Tongue (tissue), 2 donors: ENCODE data around the gene PGS1. TPM values are rescaled to one million over a fixed set of nuclear protein-coding genes. Genes with fewer than 3 reads are reported as not detected.

Source experiments
- DNase-seq: peaks from one replicate; pipeline ENCODE4 v3.0.0-alpha.2; 2015
- total RNA-seq: library from RNA; depleted of rRNA; stranded (reverse); fragments of >200 nt; gene quantifications from one replicate; pipeline ENCODE4 v1.2.3, GENCODE V29; 2014

PGS1 gene
- total RNA-seq, 1 donor from 2014 or later, result 37.7 TPM

GRCh38 chr17:78364436-78365281 lies 13.8 kb upstream of the PGS1 start:
- DNase-seq, result no peak

GRCh38 chr17:78365561-78366108 lies 12.8 kb upstream of the PGS1 start:
- peak; percentile 81 for DNase-seq

GRCh38 chr17:78366109-78366848 lies 12.2 kb upstream of the PGS1 start:
- peak; percentile 85 for DNase-seq

DNA sequence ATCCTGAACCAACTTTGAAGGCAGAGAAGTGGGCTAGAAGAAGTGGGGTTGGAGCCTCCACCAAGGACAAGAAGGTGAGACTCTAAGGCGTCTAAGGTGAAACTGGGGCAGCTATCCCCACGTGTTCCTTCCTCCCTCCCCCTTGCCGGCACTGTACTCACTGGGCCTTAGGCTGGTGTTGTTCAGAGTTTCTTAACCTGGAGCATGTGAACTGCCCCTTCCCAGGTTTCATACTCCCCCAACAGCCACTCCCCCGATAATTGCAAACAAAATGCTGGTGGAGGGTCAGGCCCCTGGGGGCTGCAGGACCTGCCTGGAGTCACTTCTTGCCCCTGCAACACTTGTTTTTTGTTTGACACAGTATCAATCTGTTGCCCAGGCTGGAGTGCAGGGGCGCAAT lies 11.3 kb upstream of the PGS1 start:
- DNase-seq, result no peak

DNA sequence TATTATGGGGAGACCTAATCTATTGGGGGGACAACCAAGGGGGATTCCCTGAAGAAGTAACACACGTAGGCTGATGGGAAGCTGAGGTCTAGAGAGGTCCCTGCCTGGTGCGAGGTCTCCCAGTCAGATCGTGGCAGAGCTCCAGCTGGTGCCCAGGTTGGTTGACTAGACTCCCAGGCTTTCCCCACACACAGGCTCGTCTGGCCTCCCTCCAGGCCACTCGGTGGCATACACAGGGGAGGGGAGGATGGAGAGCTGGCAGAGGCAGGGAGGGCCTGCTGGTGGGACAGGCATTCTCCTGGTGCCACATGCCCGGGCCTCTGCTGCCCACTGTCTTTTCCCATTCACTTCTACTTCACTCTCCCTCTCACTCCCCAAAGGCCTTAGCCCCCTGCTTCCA lies 10.1 kb upstream of the PGS1 start:
- DNase-seq, result no peak

DNA sequence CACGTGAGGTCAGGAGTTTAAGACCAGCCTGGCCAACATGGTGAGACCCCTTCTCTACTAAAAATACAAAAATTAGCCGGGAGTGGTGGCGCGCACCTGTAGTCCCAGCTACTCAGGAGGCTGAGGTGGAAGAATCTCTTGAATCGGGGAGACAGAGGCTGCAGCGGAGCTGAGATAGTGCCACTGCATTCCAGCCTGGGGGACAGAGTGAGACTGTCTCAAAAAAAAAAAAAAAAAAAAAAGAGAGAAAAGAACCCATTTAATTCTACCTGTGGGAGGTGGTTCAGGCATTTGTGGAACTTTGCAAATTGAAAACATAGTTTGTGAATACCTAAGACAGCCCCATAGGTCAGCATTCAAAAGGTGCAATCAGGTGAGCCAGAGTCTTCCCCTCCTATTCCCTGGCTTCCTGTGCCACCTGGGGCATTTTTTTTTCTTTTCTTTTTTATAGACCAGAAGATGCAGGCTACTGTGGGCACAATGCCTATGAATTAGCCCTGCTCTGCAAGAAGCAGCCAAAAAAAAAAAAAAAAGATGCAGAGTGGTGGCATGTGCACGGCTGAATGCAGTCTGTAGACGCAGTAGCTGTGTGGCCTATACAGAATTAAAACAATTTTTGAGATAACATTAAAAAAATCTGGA lies 9.5 kb upstream of the PGS1 start:
- DNase-seq, result no peak

DNA sequence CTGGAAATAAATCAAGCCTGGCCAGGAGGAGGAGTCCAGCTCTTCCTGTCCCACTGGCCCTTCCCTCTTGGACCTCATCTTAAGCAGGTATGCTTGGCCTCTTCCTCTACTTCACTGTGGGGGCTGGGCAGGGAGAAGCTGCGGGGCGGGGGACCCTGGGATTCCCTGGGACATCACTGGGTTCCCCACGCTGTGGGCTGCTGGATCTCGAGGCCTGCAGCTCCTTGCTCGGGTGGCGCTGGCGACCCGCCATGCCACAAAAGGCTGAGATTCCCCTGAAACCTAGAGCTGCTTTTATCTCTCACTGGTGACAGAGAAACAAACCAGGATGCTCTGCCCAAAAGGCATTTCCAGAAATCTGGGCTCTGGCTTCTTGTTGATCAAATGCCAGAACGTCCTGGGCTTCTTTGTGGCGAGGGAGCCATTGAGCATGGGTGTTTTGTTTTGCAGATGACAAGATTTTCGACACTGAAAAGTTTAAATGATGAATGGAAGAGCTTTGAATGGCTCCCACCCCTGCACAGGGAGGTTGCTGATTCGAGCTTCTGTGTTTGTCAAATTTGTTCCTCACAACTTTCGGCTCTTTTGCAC lies 8.6 kb upstream of the PGS1 start:
- no peak for DNase-seq

DNA sequence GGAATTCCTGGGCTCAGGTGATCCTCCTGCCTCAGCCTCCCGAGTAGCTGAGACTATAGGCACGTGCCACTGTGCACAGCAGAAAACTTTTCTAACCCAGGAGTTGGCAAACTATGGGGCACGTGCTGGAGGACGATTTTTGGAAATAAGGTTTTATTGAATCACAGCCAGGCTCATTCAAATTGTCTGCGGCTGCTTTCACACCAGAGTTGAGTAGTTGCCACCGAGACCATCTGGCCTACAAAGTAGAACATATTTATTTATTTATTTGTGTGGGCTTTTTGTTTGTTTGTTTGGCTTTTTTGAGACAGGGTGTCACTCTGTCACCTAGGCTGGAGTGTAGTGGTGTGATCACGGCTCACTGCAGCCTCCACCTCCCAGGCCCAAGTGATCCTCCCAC lies 7.4 kb upstream of the PGS1 start:
- no peak for DNase-seq

DNA sequence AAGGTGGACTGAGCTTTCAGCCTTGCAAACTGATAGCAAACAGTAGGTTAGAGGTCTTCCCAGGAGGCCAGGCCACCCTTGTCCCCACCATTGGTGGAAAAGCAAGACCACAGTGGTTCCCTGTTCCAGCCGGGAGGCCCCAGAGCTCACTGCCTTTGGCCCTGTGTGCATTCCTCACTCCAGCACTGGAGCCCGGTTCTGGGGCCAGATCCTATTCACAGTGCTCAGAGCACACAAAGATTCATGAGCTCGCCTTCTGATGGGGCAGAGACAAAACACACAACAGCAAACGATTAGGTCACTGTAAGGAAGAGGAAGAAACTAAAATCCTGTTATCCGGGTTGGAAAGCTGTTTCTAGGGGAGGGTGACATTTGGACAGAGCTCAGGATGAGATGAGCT lies 5.6 kb upstream of the PGS1 start:
- no peak for DNase-seq

GRCh38 chr17:78374189-78374588 lies 4.3 kb upstream of the PGS1 start:
- no peak for DNase-seq

- DNase-seq, result no peak
Measured at GRCh38 chr17:78374631-78375274, 3.7 kb upstream of the PGS1 start.

DNA sequence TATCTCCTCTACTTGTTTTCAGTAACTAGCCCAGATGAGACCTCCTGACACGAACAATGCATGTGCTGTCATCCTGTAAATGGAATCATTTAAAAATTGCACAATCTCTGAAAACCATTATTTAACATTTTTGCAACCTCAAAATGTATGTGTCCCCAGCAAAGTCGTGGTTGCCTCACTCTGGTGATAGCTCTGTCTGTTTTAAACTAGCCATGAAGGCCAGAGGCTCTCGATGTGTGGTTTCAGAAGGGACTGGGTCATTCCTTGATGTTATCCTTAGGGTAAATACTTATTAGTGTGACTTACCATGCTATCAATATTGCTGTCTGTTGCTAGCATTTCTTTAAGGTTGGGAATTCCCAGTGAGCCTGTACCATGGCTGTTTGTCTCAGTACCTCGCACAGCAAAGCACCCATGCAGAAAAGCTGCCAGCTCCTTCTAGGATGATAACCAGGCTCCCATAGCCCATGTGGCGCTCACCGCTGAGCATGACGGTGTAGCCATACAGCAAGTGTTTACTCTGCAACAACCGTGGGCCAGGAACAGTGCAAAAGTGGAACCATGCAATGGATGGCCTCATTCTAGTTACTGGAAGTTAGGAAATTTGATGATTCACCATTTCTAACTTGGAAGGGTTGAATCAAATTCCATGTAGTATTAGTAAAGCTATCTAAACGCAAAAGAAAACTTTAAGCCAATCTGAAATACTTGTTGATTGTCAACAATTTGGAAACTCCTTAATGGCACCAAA lies 2.9 kb upstream of the PGS1 start:
- DNase-seq, result no peak

- DNase-seq, result no peak
Measured at GRCh38 chr17:78376161-78376560, 2.3 kb upstream of the PGS1 start.

GRCh38 chr17:78377858-78378224 lies 608 bp upstream of the PGS1 start:
- no peak for DNase-seq

DNA sequence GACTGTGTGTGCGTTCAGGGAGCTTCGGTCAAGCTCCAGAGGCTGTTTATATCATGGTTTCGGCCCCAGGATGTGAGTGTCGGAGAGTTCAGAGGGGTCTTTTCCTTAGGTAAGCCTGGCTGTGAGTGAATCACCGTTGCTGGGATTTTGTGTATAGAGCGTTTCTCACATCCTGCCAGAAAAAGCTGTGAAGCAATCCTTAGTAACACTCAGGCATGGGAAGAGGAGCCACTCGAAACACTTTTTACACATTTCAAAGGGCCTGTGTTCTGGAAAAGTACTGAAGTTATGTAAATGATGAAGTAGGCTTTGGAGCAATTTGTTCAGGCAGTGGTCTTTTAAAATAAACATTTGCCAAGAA lies 662 bp downstream of the PGS1 start:
- no peak for DNase-seq

- DNase-seq, result no peak
Measured at GRCh38 chr17:78380370-78380769, 1.9 kb downstream of the PGS1 start.

DNA sequence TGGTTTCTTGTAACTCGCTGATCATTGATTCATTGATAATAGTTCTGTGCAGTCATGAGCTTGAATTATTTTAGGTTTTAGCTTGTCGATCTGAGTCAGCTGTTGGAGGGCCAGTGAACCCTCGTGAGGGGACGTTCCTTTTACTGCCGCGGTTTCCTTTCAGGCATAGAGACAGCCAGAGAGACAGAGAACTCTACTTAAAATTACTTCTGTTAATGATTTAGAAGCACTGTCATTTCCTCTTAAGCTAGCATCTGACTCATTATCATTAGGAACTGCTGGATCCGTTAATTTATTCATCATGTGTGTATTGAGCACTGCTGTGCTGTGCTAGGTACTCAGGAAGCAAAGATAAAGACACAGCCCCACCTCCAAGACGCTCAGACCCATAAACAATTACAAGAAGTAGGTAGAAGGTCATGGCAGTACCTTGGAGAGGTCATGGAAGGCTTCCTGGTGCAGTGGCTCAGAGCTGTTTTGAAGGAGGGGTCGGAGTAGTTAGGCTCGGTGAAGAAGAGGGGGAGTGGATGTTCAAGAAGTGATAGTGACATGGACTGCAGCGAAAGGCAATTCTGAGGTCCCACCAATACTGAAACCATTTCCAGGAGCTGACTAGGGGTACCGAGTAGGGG lies 3.3 kb downstream of the PGS1 start:
- DNase-seq, result no peak

DNA sequence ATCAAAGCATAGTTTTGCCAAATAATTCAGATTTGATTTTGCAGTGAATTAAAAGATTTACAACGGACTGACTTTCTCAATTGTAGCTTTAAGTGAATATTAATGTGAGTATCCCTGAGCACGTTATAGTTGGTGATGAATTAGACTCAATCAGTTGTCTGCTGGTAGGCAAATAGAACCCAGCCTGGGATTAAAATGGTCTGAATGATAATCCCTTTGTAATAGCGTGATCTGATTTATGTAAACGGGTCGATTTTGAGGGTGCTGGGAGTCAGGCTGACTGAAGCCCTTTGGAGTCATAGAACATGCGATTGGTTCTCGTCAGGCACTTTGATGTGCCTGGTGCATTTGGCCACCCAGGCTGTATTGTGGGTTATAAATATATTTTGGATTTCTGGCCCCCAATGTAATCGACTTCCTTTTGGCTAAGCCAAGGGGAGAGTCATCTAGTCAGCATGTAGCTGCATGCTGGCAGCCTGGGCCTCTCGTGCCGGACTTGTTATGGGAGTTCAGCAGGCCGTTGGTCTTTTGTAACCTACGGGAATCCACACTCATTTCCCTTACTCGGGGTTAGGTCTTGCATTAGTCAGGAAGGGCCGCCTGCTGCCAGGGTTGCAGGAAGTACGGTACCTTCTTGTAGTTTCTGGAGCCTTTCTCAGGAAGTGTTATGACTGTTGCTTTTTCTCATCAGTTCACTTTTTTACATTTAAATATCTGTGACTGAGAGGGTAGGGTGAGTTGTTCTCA lies 5.4 kb downstream of the PGS1 start:
- DNase-seq, result peak; percentile 27

GRCh38 chr17:78384479-78385175 lies 6.2 kb downstream of the PGS1 start:
- DNase-seq, result no peak
